K562 (cell line): ENCODE measurements around the gene ERRFI1. TPM values are rescaled to one million over a fixed set of nuclear protein-coding genes. Genes with fewer than 3 reads are reported as not detected.
A peak's percentile ranks its signal among the peaks of the same experiment; 100 is the strongest.

Source experiments
- ATAC-seq: fragments of 200-7000 bp; cut with Tn5 transposase; 3 replicates; pipeline ENCODE4 v1.9.1; 2020; ENCODE audit warnings: moderate library complexity
- BruUV-seq: library from RNA; stranded (reverse); fragments of 400-500 nt; replicated peaks from 2 replicates; lab custom pipeline; 2021; lab: Mats Ljungman, UMichigan
- CTCF ChIA-PET: fragments of 300-600 bp; formaldehyde crosslinking; extraction: SDS; loops from one replicate; lab custom pipeline; 2021; ENCODE audit warnings: low intra/inter-chr PET ratio; lab: Yijun Ruan, JAX
- POLR2A ChIA-PET: fragments of 300-600, 350-650 bp; sonication (Branson Sonifier 250); formaldehyde crosslinking; extraction: SDS; loops from one replicate; lab custom pipeline; 2021; ENCODE audit warnings: antibody characterized with exemption, inconsistent platforms; lab: Yijun Ruan, JAX
- DNase-seq, 4 experiments: peaks; one replicate each; pipeline versions ENCODE4 v3.0.0 to v3.0.0-alpha.2; 2011 to 2018; ENCODE audit warnings: low spot score in 3 of 4, mixed read lengths in 3 of 4; ENCODE audit errors: extremely low read depth in 1 of 4
- FAIRE-seq: peaks from 2 replicates; lab custom pipeline; 2011; peaks lifted over from hg19 to GRCh38; lab: Jason Lieb, UNC
- H2AFZ ChIP-seq: 2 replicates; pipeline ENCODE4 v1.6.0; 2011; ENCODE audit warnings: low read depth, low read length, control low read depth, inconsistent platforms
- H3K27ac ChIP-seq: fragments of 200-600 bp; 3 replicates; pipeline ENCODE4 v1.8.0; 2011; ENCODE audit warnings: low read depth, mild to moderate bottlenecking, control low read depth, inconsistent platforms, low read length, moderate library complexity, mixed read lengths; ENCODE audit errors: extremely low read depth
- H3K27me3 ChIP-seq, 2 experiments: fragments of 300-600 bp in 1 of 2; 2 replicates in 1 of 2; 3 replicates in 1 of 2; pipeline versions ENCODE4 v1.6.0 to v1.8.0; 2011; ENCODE audit warnings: inconsistent platforms in 2 of 2, low read length in 2 of 2, mild to moderate bottlenecking in 1 of 2, mixed read lengths in 1 of 2, moderate library complexity in 1 of 2; ENCODE audit not compliant: control insufficient read depth in 2 of 2, insufficient read depth in 2 of 2
- H3K36me3 ChIP-seq: fragments of 300-600 bp; 3 replicates; pipeline ENCODE4 v1.8.0; 2011; ENCODE audit warnings: mild to moderate bottlenecking, low read length, inconsistent platforms; ENCODE audit not compliant: control insufficient read depth, insufficient read depth
- H3K4me1 ChIP-seq, 2 experiments: fragments of 200-600 bp in 1 of 2; replicated peaks in 1 of 2; 2 replicates in 1 of 2; 3 replicates in 1 of 2; pipeline versions ENCODE4 v1.5.1 to v1.8.0; 2011; ENCODE audit warnings: inconsistent platforms in 2 of 2, low read length in 2 of 2, mild to moderate bottlenecking in 1 of 2, mixed read lengths in 1 of 2, moderate library complexity in 1 of 2; ENCODE audit not compliant: control insufficient read depth in 2 of 2, insufficient read depth in 2 of 2
- H3K4me2 ChIP-seq: 2 replicates; pipeline ENCODE4 v1.6.1; 2011; ENCODE audit warnings: low read length, control low read depth, inconsistent platforms, mixed read lengths; ENCODE audit not compliant: insufficient read depth
- H3K4me3 ChIP-seq: fragments of 200-600 bp; sonication (generic), shearing (Covaris generic); 2 replicates; pipeline ENCODE4 v1.5.1; 2016; ENCODE audit warnings: control low read depth, inconsistent platforms
- H3K79me2 ChIP-seq: fragments of 200-600 bp; 3 replicates; pipeline ENCODE4 v1.8.0; 2011; ENCODE audit warnings: low read length, inconsistent platforms; ENCODE audit not compliant: control insufficient read depth, insufficient read depth
- H3K9ac ChIP-seq, 2 experiments: 2 replicates each; pipeline versions ENCODE4 v1.6.0 to v1.6.1; 2011; ENCODE audit warnings: low read depth in 2 of 2, low read length in 2 of 2, control low read depth in 1 of 2, inconsistent platforms in 1 of 2, mild to moderate bottlenecking in 1 of 2, mixed read lengths in 1 of 2; ENCODE audit not compliant: insufficient read depth in 1 of 2
- H3K9me1 ChIP-seq: one replicate; pipeline ENCODE4 v1.6.0; 2011; ENCODE audit warnings: inconsistent platforms, mild to moderate bottlenecking, low read length, moderate library complexity; ENCODE audit not compliant: control insufficient read depth, insufficient read depth
- H3K9me3 ChIP-seq: replicated peaks from 2 replicates; pipeline ENCODE4 v1.5.1; 2011; ENCODE audit warnings: low read depth, low read length, inconsistent platforms; ENCODE audit not compliant: control insufficient read depth, insufficient read depth
- H4K20me1 ChIP-seq: replicated peaks from 2 replicates; pipeline ENCODE4 v1.6.1; 2011; ENCODE audit warnings: low read length, inconsistent platforms, mixed read lengths; ENCODE audit not compliant: control insufficient read depth, insufficient read depth
- EHMT2 ChIP-seq: fragments of 450-650 bp; IDR thresholded peaks from 2 replicates; pipeline ENCODE4 v1.6.1; 2018; ENCODE audit warnings: antibody characterized with exemption
- PRMT5 ChIP-seq: sonication (generic); formaldehyde crosslinking; IDR thresholded peaks from 2 replicates; pipeline ENCODE4 v1.5.0; 2020; ENCODE audit warnings: missing genetic modification reagents
- YY1 ChIP-seq, 3 experiments: IDR thresholded peaks; 2 replicates each; pipeline ENCODE4 v1.6.1; 2011; ENCODE audit warnings: low read length in 2 of 3, mild to moderate bottlenecking in 2 of 3, moderate library complexity in 2 of 3, borderline replicate concordance in 1 of 3, control low read depth in 1 of 3, low read depth in 1 of 3; ENCODE audit not compliant: insufficient read depth in 3 of 3, insufficient replicate concordance in 2 of 3, control insufficient read depth in 1 of 3, insufficient read length in 1 of 3; ENCODE audit errors: extremely low read depth in 1 of 3
- ZHX1 ChIP-seq: fragments of 150-350 bp; conservative IDR thresholded peaks from 2 replicates; pipeline ENCODE4 v1.6.1; 2014; ENCODE audit warnings: low read length
- WGBS: fragments of 100-300 bp; shearing (Covaris generic); methylation state at CpG from one replicate; pipeline ENCODE4 v1.1.6; 2016; ENCODE audit warnings: low coverage, mixed read lengths; ENCODE audit not compliant: insufficient coverage; ENCODE audit errors: missing lambda C conversion rate; 5-methylcytosine and 5-hydroxymethylcytosine counted together
- in situ Hi-C: fragments of 300-500 bp; cut with MboI; formaldehyde crosslinking; loops from 4 replicates; pipeline ENCODE4 v1.15.0; 2018; ENCODE audit warnings: inconsistent platforms, mixed read lengths
- intact Hi-C: fragments of 100-400 bp; cut with micrococcal nuclease; formaldehyde crosslinking; loops from 2 replicates; pipeline ENCODE4 v1.14.2; 2022
- polyA plus RNA-seq, 8 experiments: library from polyadenylated mRNA; depleted of rRNA in 4 of 8; stranded (reverse) in 5 of 8; unstranded in 3 of 8; fragments of >200 nt; fragmentation: Nextera tagmentation in 2 of 8; fragmentation: Illumina TruSeq in 1 of 8; extraction: Ambion mirVana in 2 of 8; extraction: Trizol in 1 of 8; gene quantifications; 2 replicates each; pipeline versions ENCODE4 v1.2.1 to v1.2.3, GENCODE V29; 2011 to 2014; ENCODE audit warnings: inconsistent platforms in 1 of 8, missing spikeins in 1 of 8
- total RNA-seq, 7 experiments: library from RNA; depleted of rRNA in 6 of 7; stranded (reverse); fragments of >200 nt in 6 of 7; fragmentation: Illumina TruSeq in 2 of 7; extraction: Trizol in 2 of 7; gene quantifications; 2 replicates each; pipeline versions ENCODE4 v1.2.1 to v1.2.3, GENCODE V29; 2011 to 2021; ENCODE audit warnings: low replicate concordance in 1 of 7

Gene ERRFI1
- total and polyA plus RNA-seq, 9 of the 15 experiments (the other 6 are each of a cell fraction or from before 2014, with no cell fraction given): 0.67 to 4.4 (median 1.1) TPM

- DNase-seq: no peak
- ATAC-seq: no peak
- Histone ChIP-seq H4K20me1 (no peaks in the 10 kb centered on the region), H3K4me3 (peak overlapping the region; percentile 72), H3K4me1 (peaks cover 14 to 15% of the 10 kb centered on the region in 2 experiments; a peak in 2 of 5 replicates), H3K4me2 (peak overlapping the region; percentile 89), H3K79me2 (peaks cover 72% of the 10 kb centered on the region), H3K9me3 (no peaks in the 10 kb centered on the region), H3K27ac (peak overlapping the region; percentile 82), H3K27me3 (no peaks in the 10 kb centered on the region), H3K9ac (peak overlapping the region; percentile 11 to 92; a peak in 3 of 4 replicates), H3K9me1 (no peaks in the 10 kb centered on the region), H2AFZ (no peak overlapping the region), H3K36me3 (peaks cover 53% of the 10 kb centered on the region)
- POLR2A ChIA-PET: interaction anchor here (0.6 to 1.2 kb wide), 3 partner anchors 13 to 22 kb away, joined by 3 to 4 read pairs (median 4); partner anchors contain the start of gene TNFRSF9
- 75% methylated on average over 11 of the region's 11 CpGs for WGBS
- CTCF ChIA-PET: no interaction called here
- no peak for FAIRE-seq
- no TSS peak for BruUV-seq
- TF ChIP-seq YY1 (IDR thresholded peaks at IDR 0.05; ENCODE audit: borderline replicate concordance in 1 of 3, control insufficient read depth in 1 of 3, extremely low read depth in 1 of 3, insufficient read depth in 3 of 3, insufficient read length in 1 of 3, insufficient replicate concordance in 2 of 3, low read depth in 1 of 3, low read length in 2 of 3) (peak in 1 of 3 experiments; percentile 62), ZHX1 (no peak), PRMT5 (CRISPR knock-in tag) (no peak), EHMT2 (no peak)
- intact Hi-C loops (no loop called here), in situ Hi-C loops (no loop called here)
Observed at GRCh38 chr1:7962636-7963377, 63.3 kb downstream of the ERRFI1 start.
